Neural progenitor cell (in vitro differentiated cells): Measurements from ENCODE around the gene DZIP1L.

Experiments used
- CTCF ChIP-seq: fragments of 200-600 bp; sonication (generic); IDR thresholded peaks from 2 replicates; pipeline ENCODE4 v1.5.1; 2017; ENCODE audit warnings: antibody characterized with exemption, mild to moderate bottlenecking
- EZH2 ChIP-seq: fragments of 200-600 bp; sonication (generic); IDR thresholded peaks from 2 replicates; pipeline ENCODE4 v1.6.1; 2017; ENCODE audit warnings: antibody characterized with exemption, mild to moderate bottlenecking, moderate library complexity

GRCh38 chr3:138054057-138054456, 61.4 kb downstream of the DZIP1L start:
- TF ChIP-seq CTCF (no peak), EZH2 (no peak)
